HG02938 (cell line): ENCODE measurements around the gene C1QTNF5.

Experiments
- ATAC-seq: cut with Tn5 transposase; IDR thresholded peaks from one replicate; pipeline ENCODE4 v1.9.1; 2021; ENCODE audit warnings: mild to moderate bottlenecking, moderate library complexity; ENCODE audit not compliant: unreplicated experiment

C1QTNF5 gene

GRCh38 chr11:119297938-119298337 is 42.7 kb downstream of the C1QTNF5 start:
- ATAC-seq = no peak

- no peak for ATAC-seq
Measured at GRCh38 chr11:119295178-119295577, 45.5 kb downstream of the C1QTNF5 start.

GRCh38 chr11:119293461-119293860 is 47.2 kb downstream of the C1QTNF5 start:
- no peak for ATAC-seq

- no peak for ATAC-seq
Measured at GRCh38 chr11:119290894-119291497, 49.7 kb downstream of the C1QTNF5 start.
